ENCODE data around the gene HMSD. TPM values are rescaled to one million over a fixed set of nuclear protein-coding genes. Genes with fewer than 3 reads are reported as not detected.

The HMSD gene
- 0.13 and 0.26 TPM in 2 replicates for total RNA-seq

GRCh38 chr18:63949068-63949737 lies at the start of gene HMSD:
Gene HMSD, plus strand, starts transcription at chr18:63949301. Its CDS starts 4,155 bp downstream, at chr18:63953456.
- DNase-seq (ENCODE audit: low read depth) (peak; percentile 59), FAIRE-seq (no peak)
- no peaks in the 10 kb centered on the region for H3K36me3 ChIP-seq (ENCODE audit: control insufficient read depth, insufficient read depth, low read length)
- TF ChIP-seq CTCF (IDR thresholded peaks at IDR 0.05; ENCODE audit: insufficient read depth, low read length, severe bottlenecking), result peak; percentile 69
- no peaks in the 10 kb centered on the region for H3K27me3 ChIP-seq (ENCODE audit: control insufficient read depth, insufficient read depth, low read length)
- H3K4me3 ChIP-seq (ENCODE audit: low read depth, low read length), result peak within 1 kb of the TSS; percentile 39

GRCh38 chr18:63903851-63904570 lies 45.1 kb upstream of the HMSD start:
- no peak for FAIRE-seq
- H3K4me3 ChIP-seq (ENCODE audit: low read depth, low read length), result no peak overlapping the region
- peak; percentile 68 for DNase-seq (ENCODE audit: low read depth)
- TF ChIP-seq CTCF (IDR thresholded peaks at IDR 0.05; ENCODE audit: insufficient read depth, low read length, severe bottlenecking), result no peak
- peaks cover 4% of the 10 kb centered on the region for H3K36me3 ChIP-seq (ENCODE audit: control insufficient read depth, insufficient read depth, low read length)
- H3K27me3 ChIP-seq (ENCODE audit: control insufficient read depth, insufficient read depth, low read length), result no peaks in the 10 kb centered on the region

- Histone ChIP-seq H3K4me3 (ENCODE audit: low read depth, low read length) (no peak overlapping the region), H3K36me3 (ENCODE audit: control insufficient read depth, insufficient read depth, low read length) (peaks cover 2% of the 10 kb centered on the region), H3K27me3 (ENCODE audit: control insufficient read depth, insufficient read depth, low read length) (no peaks in the 10 kb centered on the region)
- peak; percentile 56 for DNase-seq (ENCODE audit: low read depth)
- FAIRE-seq, result no peak
- no peak for TF ChIP-seq CTCF (IDR thresholded peaks at IDR 0.05; ENCODE audit: insufficient read depth, low read length, severe bottlenecking)
Measured at GRCh38 chr18:63904694-63905093, 44.4 kb upstream of the HMSD start.

- H3K27me3 ChIP-seq (ENCODE audit: control insufficient read depth, insufficient read depth, low read length), result no peaks in the 10 kb centered on the region
- TF ChIP-seq CTCF (IDR thresholded peaks at IDR 0.05; ENCODE audit: insufficient read depth, low read length, severe bottlenecking), result no peak
- DNase-seq (ENCODE audit: low read depth), result peak; percentile 64
- H3K4me3 ChIP-seq (ENCODE audit: low read depth, low read length), result no peak overlapping the region
- FAIRE-seq, result no peak
- peaks cover 2% of the 10 kb centered on the region for H3K36me3 ChIP-seq (ENCODE audit: control insufficient read depth, insufficient read depth, low read length)
Measured at GRCh38 chr18:63905361-63905760, 43.7 kb upstream of the HMSD start.

- no peak for FAIRE-seq
- DNase-seq (ENCODE audit: low read depth), result peak; percentile 51
- Histone ChIP-seq H3K36me3 (ENCODE audit: control insufficient read depth, insufficient read depth, low read length) (peaks cover 2% of the 10 kb centered on the region), H3K27me3 (ENCODE audit: control insufficient read depth, insufficient read depth, low read length) (no peaks in the 10 kb centered on the region), H3K4me3 (ENCODE audit: low read depth, low read length) (no peak overlapping the region)
- no peak for TF ChIP-seq CTCF (IDR thresholded peaks at IDR 0.05; ENCODE audit: insufficient read depth, low read length, severe bottlenecking)
Measured at GRCh38 chr18:63906056-63906455, 43.0 kb upstream of the HMSD start.

Data from bronchial epithelial cell (primary cell).